Esophagus squamous epithelium (tissue), 4 donors: Measurements from ENCODE around the gene COA5.

Source experiments
- POLR2A ChIP-seq, 4 donors: fragments of 450-650 bp; IDR thresholded peaks; one replicate each; pipeline ENCODE4 v1.6.1; 2017; ENCODE audit warnings: antibody characterized with exemption in 4 of 4, mild to moderate bottlenecking in 4 of 4, moderate library complexity in 3 of 4
- TF ChIP-seq, protein P1 (sequence below), 6 experiments: fragments of 450-650 bp in 4 of 6; fragments of 200-600 bp in 2 of 6; sonication (generic) in 2 of 6; IDR thresholded peaks; one replicate each; pipeline ENCODE4 v1.5.1; 2016 to 2019; ENCODE audit warnings: antibody characterized with exemption in 6 of 6, mild to moderate bottlenecking in 4 of 6, moderate library complexity in 4 of 6

DNA sequence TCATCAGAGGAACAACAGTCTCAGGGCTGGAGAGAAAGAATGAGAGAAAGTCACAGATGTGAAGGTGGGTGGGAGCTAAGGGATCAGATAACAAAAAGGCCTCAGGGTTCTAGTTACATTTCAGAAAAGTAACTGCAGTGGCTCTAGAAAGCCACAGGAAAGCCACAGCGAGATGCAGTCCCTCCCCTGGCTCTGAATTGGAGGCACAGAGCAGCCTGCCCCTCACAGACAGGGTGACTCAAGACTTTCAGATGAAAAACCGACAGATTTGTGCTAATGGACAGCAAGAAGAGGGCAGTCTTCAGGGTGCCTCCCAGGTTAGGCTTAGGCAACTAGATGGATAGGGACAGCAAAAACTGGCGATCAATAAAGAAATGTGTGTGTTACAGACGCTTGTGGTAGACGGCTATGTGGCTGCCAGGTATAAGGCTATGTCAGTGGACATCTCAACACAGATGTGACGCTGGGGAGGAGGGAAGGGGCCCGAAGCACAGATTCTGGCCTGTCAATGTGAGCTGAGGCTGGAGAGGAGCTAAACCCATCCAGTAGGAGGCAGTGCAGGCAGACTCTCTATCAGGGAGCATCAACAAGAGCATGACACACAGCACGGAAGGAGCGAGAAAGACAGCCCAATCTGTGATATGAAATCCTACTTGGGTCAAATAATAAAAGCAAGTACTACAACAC, 26.2 kb upstream of the COA5 start:
- TF ChIP-seq, protein P1, sequence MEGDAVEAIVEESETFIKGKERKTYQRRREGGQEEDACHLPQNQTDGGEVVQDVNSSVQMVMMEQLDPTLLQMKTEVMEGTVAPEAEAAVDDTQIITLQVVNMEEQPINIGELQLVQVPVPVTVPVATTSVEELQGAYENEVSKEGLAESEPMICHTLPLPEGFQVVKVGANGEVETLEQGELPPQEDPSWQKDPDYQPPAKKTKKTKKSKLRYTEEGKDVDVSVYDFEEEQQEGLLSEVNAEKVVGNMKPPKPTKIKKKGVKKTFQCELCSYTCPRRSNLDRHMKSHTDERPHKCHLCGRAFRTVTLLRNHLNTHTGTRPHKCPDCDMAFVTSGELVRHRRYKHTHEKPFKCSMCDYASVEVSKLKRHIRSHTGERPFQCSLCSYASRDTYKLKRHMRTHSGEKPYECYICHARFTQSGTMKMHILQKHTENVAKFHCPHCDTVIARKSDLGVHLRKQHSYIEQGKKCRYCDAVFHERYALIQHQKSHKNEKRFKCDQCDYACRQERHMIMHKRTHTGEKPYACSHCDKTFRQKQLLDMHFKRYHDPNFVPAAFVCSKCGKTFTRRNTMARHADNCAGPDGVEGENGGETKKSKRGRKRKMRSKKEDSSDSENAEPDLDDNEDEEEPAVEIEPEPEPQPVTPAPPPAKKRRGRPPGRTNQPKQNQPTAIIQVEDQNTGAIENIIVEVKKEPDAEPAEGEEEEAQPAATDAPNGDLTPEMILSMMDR (IDR thresholded peaks at IDR 0.05): peak in 1 of 6 experiments; percentile 21
- no peak for TF ChIP-seq POLR2A (IDR thresholded peaks at IDR 0.05)
